HepG2 (cell line): ENCODE measurements around the gene DIO1. TPM values are rescaled to one million over a fixed set of nuclear protein-coding genes. Genes with fewer than 3 reads are reported as not detected.

Experiments
- ATAC-seq: fragments of 200-7000 bp; cut with Tn5 transposase; 3 replicates; pipeline ENCODE4 v1.9.1; 2020; ENCODE audit warnings: mild to moderate bottlenecking, moderate library complexity
- BruUV-seq: library from RNA; stranded (reverse); fragments of 400-500 nt; replicated peaks from 2 replicates; lab custom pipeline; 2021; lab: Mats Ljungman, UMichigan
- CTCF ChIA-PET: fragments of 300-600 bp; formaldehyde crosslinking; extraction: SDS; loops from one replicate; lab custom pipeline; 2021; ENCODE audit warnings: low total read pairs, inconsistent platforms, low intra/inter-chr PET ratio; lab: Yijun Ruan, JAX
- POLR2A ChIA-PET: fragments of 350-600 bp; sonication (Branson Sonifier 250); formaldehyde crosslinking; loops from one replicate; lab custom pipeline; 2020; ENCODE audit warnings: antibody characterized with exemption, inconsistent platforms; lab: Yijun Ruan, JAX
- DNase-seq: peaks from one replicate; pipeline ENCODE4 v3.0.0-alpha.2; 2015; ENCODE audit warnings: low spot score
- FAIRE-seq: peaks from 3 replicates; lab custom pipeline; 2011; peaks lifted over from hg19 to GRCh38; lab: Jason Lieb, UNC
- H2AFZ ChIP-seq: one replicate; pipeline ENCODE4 v1.6.1; 2011; ENCODE audit warnings: low read length, inconsistent platforms
- H3K27ac ChIP-seq: fragments of 300-600 bp; 3 replicates; pipeline ENCODE4 v1.8.0; 2011; ENCODE audit warnings: mixed run types, mild to moderate bottlenecking, mixed read lengths, low read length, inconsistent platforms; ENCODE audit not compliant: insufficient read depth; ENCODE audit errors: extremely low read length
- H3K27me3 ChIP-seq, 2 experiments: fragments of 200-600 bp in 1 of 2; 2 replicates in 1 of 2; 3 replicates in 1 of 2; pipeline versions ENCODE4 v1.6.0 to v1.8.0; 2011; ENCODE audit warnings: low read length in 2 of 2, mild to moderate bottlenecking in 2 of 2, moderate library complexity in 2 of 2, inconsistent platforms in 1 of 2; ENCODE audit not compliant: insufficient read depth in 2 of 2, control insufficient read depth in 1 of 2
- H3K36me3 ChIP-seq, 2 experiments: fragments of 200-600 bp in 1 of 2; replicated peaks in 1 of 2; 2 replicates in 1 of 2; 3 replicates in 1 of 2; pipeline versions ENCODE4 v1.5.1 to v1.8.0; 2011; ENCODE audit warnings: low read length in 2 of 2, inconsistent platforms in 1 of 2; ENCODE audit not compliant: insufficient read depth in 2 of 2, control insufficient read depth in 1 of 2
- H3K4me1 ChIP-seq: 2 replicates; pipeline ENCODE4 v1.5.1; 2012; ENCODE audit warnings: low read length, inconsistent platforms; ENCODE audit not compliant: insufficient read depth
- H3K4me2 ChIP-seq: 2 replicates; pipeline ENCODE4 v1.6.0; 2011; ENCODE audit warnings: low read depth, low read length, inconsistent platforms
- H3K4me3 ChIP-seq, 3 experiments: fragments of 200-600 bp in 1 of 3; sonication (generic), shearing (Covaris generic) in 1 of 3; replicated peaks in 1 of 3; 2 replicates each; pipeline ENCODE4 v1.5.1; 2011 to 2016; ENCODE audit warnings: low read length in 3 of 3, inconsistent platforms in 2 of 3, low read depth in 2 of 3, mild to moderate bottlenecking in 2 of 3, control low read depth in 1 of 3, mixed read lengths in 1 of 3; ENCODE audit not compliant: insufficient read depth in 1 of 3
- H3K79me2 ChIP-seq: one replicate; pipeline ENCODE4 v1.6.1; 2011; ENCODE audit warnings: low read length, inconsistent platforms; ENCODE audit not compliant: insufficient read depth
- H3K9ac ChIP-seq: 2 replicates; pipeline ENCODE4 v1.6.0; 2011; ENCODE audit warnings: mild to moderate bottlenecking, low read depth, low read length, inconsistent platforms; ENCODE audit not compliant: insufficient read depth
- H3K9me3 ChIP-seq: 2 replicates; pipeline ENCODE4 v1.5.1; 2012; ENCODE audit warnings: mild to moderate bottlenecking, low read length
- H4K20me1 ChIP-seq: 2 replicates; pipeline ENCODE4 v1.6.0; 2011; ENCODE audit warnings: inconsistent platforms, mild to moderate bottlenecking, low read length, moderate library complexity; ENCODE audit not compliant: insufficient read depth
- HMG20A ChIP-seq: IDR thresholded peaks from 2 replicates; pipeline ENCODE4 v1.6.1; 2016; ENCODE audit warnings: borderline replicate concordance
- MAF1 ChIP-seq: sonication (generic); formaldehyde crosslinking; IDR thresholded peaks from 2 replicates; pipeline ENCODE4 v1.5.0; 2020; ENCODE audit warnings: missing genetic modification reagents, borderline replicate concordance
- NFKBIZ ChIP-seq: IDR thresholded peaks from 2 replicates; pipeline ENCODE4 v1.6.1; 2018; ENCODE audit warnings: missing genetic modification reagents, missing compliant biosample characterization
- SAFB2 ChIP-seq: sonication (generic); formaldehyde crosslinking; IDR thresholded peaks from 2 replicates; pipeline ENCODE4 v1.5.1; 2020; ENCODE audit warnings: missing genetic modification reagents, low read depth, mild to moderate bottlenecking, borderline replicate concordance
- SIN3A ChIP-seq: IDR thresholded peaks from 2 replicates; pipeline ENCODE4 v1.6.1; 2011; ENCODE audit warnings: low read depth, mild to moderate bottlenecking, control low read depth, low read length, borderline replicate concordance
- ZBTB38 ChIP-seq: sonication (generic); formaldehyde crosslinking; IDR thresholded peaks from 2 replicates; pipeline ENCODE4 v1.5.1; 2020; ENCODE audit warnings: mild to moderate bottlenecking, missing genetic modification reagents
- ZBTB42 ChIP-seq: sonication (generic); formaldehyde crosslinking; IDR thresholded peaks from 2 replicates; pipeline ENCODE4 v1.5.0; 2020; ENCODE audit warnings: mild to moderate bottlenecking, missing genetic modification reagents
- ZKSCAN5 ChIP-seq: sonication (generic); formaldehyde crosslinking; IDR thresholded peaks from 2 replicates; pipeline ENCODE4 v1.5.1; 2020; ENCODE audit warnings: mild to moderate bottlenecking, missing genetic modification reagents
- ZNF207 ChIP-seq: fragments of 450-650 bp; IDR thresholded peaks from 2 replicates; pipeline ENCODE4 v1.6.1; 2016; ENCODE audit warnings: antibody characterized with exemption, borderline replicate concordance
- ZNF274 ChIP-seq: sonication (generic); formaldehyde crosslinking; IDR thresholded peaks from 2 replicates; pipeline ENCODE4 v1.5.1; 2020; ENCODE audit warnings: mild to moderate bottlenecking, missing genetic modification reagents
- ZNF333 ChIP-seq: sonication (generic); formaldehyde crosslinking; IDR thresholded peaks from 2 replicates; pipeline ENCODE4 v1.4.0; 2020; ENCODE audit warnings: mild to moderate bottlenecking, missing genetic modification reagents, borderline replicate concordance
- ZNF598 ChIP-seq: sonication (generic); formaldehyde crosslinking; IDR thresholded peaks from 2 replicates; pipeline ENCODE4 v1.5.1; 2020; ENCODE audit warnings: mild to moderate bottlenecking, missing genetic modification reagents, borderline replicate concordance
- ZNF713 ChIP-seq: sonication (generic); formaldehyde crosslinking; IDR thresholded peaks from 2 replicates; pipeline ENCODE4 v1.4.0; 2020; ENCODE audit warnings: mild to moderate bottlenecking, missing genetic modification reagents
- ZNF781 ChIP-seq: sonication (generic); formaldehyde crosslinking; IDR thresholded peaks from 2 replicates; pipeline ENCODE4 v1.5.1; 2020; ENCODE audit warnings: borderline replicate concordance, mild to moderate bottlenecking, missing genetic modification reagents; ENCODE audit errors: not compliant biosample characterization
- ZNF792 ChIP-seq: IDR thresholded peaks from 2 replicates; pipeline ENCODE4 v1.6.1; 2016
- ZNF816 ChIP-seq: sonication (generic); formaldehyde crosslinking; IDR thresholded peaks from 2 replicates; pipeline ENCODE4 v1.8.0; 2022; ENCODE audit warnings: missing genetic modification reagents, mild to moderate bottlenecking, borderline replicate concordance
- ZNF878 ChIP-seq: sonication (generic); formaldehyde crosslinking; IDR thresholded peaks from 2 replicates; pipeline ENCODE4 v1.8.1; 2023; ENCODE audit warnings: mild to moderate bottlenecking, missing genetic modification reagents, moderate library complexity
- WGBS: methylation state at CpG from one replicate; pipeline ENCODE4 v1.1.6; 2017; ENCODE audit warnings: low lambda C conversion rate; 5-methylcytosine and 5-hydroxymethylcytosine counted together
- in situ Hi-C: cut with HindIII; loops from 2 replicates; pipeline ENCODE4 v1.10.0; 2017; ENCODE audit warnings: low pct_unique_long_range_greater_than_20kb; ENCODE audit not compliant: extremely low pct_ligation_motif_present
- intact Hi-C: fragments of 100-400 bp; cut with micrococcal nuclease; formaldehyde crosslinking; loops from one replicate; pipeline ENCODE4 v1.10.0; 2022; ENCODE audit not compliant: unreplicated experiment
- polyA plus RNA-seq, 8 experiments: library from polyadenylated mRNA; depleted of rRNA in 3 of 8; stranded (reverse) in 7 of 8; unstranded in 1 of 8; fragments of >200 nt; fragmentation: Illumina TruSeq in 4 of 8; extraction: Trizol in 4 of 8; gene quantifications; 2 replicates each; pipeline versions ENCODE4 v1.2.1 to v1.2.3, GENCODE V29; 2011 to 2016; ENCODE audit warnings: low read depth in 4 of 8, missing spikeins in 1 of 8, mixed read lengths in 1 of 8; ENCODE audit not compliant: insufficient read depth in 1 of 8
- total RNA-seq, 5 experiments: library from RNA; depleted of rRNA; stranded (reverse); fragments of >200 nt; fragmentation: Illumina TruSeq; extraction: Trizol; gene quantifications; 2 replicates each; pipeline ENCODE4 v1.2.3, GENCODE V29; 2016; ENCODE audit warnings: low read depth in 1 of 5
- TF ChIP-seq, protein P1 (sequence below): sonication (generic); formaldehyde crosslinking; IDR thresholded peaks from 2 replicates; pipeline ENCODE4 v1.5.0; 2020; ENCODE audit warnings: mild to moderate bottlenecking, missing genetic modification reagents, borderline replicate concordance
- TF ChIP-seq, protein P2 (sequence below): sonication (generic); formaldehyde crosslinking; IDR thresholded peaks from 2 replicates; pipeline ENCODE4 v1.5.0; 2020; ENCODE audit warnings: missing genetic modification reagents
- TF ChIP-seq, protein P3 (sequence below): IDR thresholded peaks from 2 replicates; pipeline ENCODE4 v1.6.1; 2016; ENCODE audit warnings: low read depth, control low read depth

Gene DIO1
- total and polyA plus RNA-seq, 2 of the 13 experiments (the other 11 are each of a cell fraction or from before 2014, with no cell fraction given): 13.5 to 45.6 TPM

DNA sequence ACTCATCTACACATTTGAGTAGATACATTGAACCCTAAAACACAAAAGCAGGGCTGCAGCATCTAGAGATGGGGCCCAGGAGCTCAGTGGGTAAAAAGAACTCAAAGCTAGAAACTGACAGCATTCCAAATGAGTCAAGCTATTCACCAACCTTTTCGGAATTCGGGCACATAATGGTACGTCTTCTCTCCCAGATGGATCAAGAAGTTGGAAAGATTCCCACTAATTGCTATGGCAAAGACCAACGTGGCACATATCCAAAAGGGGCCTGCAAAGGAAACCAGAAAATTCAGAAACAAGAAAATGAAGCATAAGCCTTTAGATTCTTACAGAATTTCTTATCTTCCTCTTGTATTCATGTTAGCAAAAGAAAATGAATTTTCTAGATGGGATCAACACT is 22.8 kb upstream of the DIO1 start:
- in situ Hi-C loops (no loop called here), intact Hi-C loops (no loop called here)
- DNase-seq: no peak
- H2AFZ ChIP-seq: no peak overlapping the region
- H3K36me3 ChIP-seq: peaks cover 3 to 18% of the 10 kb centered on the region in 2 experiments; a peak in 3 of 5 replicates
- no peak for FAIRE-seq
- ChIA-PET CTCF (no interaction called here), POLR2A (interaction anchor here (0.7 kb wide), 1 partner anchor 48 kb away, joined by 3 read pairs; no protein-coding TSS in a partner anchor)
- H3K4me1 ChIP-seq: no peaks in the 10 kb centered on the region
- no peaks in the 10 kb centered on the region for H3K79me2 ChIP-seq
- no peaks in the 10 kb centered on the region for H4K20me1 ChIP-seq
- ATAC-seq: no peak
- no peak overlapping the region for H3K4me2 ChIP-seq
- no peak overlapping the region for H3K4me3 ChIP-seq
- BruUV-seq: no TSS peak
- H3K27ac ChIP-seq: no peak overlapping the region
- H3K27me3 ChIP-seq: no peaks in the 10 kb centered on the region
- TF ChIP-seq ZNF598 (no peak), ZKSCAN5 (CRISPR knock-in tag) (no peak), ZNF781 (CRISPR knock-in tag) (no peak), ZNF816 (CRISPR knock-in tag) (no peak), ZNF207 (no peak), ZNF713 (CRISPR knock-in tag) (no peak), SIN3A (no peak), ZBTB42 (CRISPR knock-in tag) (no peak), NFKBIZ (CRISPR knock-in tag) (no peak), HMG20A (CRISPR knock-in tag) (no peak), ZNF878 (CRISPR knock-in tag) (no peak), ZBTB38 (CRISPR knock-in tag) (no peak), ZNF274 (no peak), ZNF792 (CRISPR knock-in tag) (no peak), SAFB2 (CRISPR knock-in tag) (no peak), MAF1 (no peak), ZNF333 (CRISPR knock-in tag) (no peak)
- TF ChIP-seq, protein P1, sequence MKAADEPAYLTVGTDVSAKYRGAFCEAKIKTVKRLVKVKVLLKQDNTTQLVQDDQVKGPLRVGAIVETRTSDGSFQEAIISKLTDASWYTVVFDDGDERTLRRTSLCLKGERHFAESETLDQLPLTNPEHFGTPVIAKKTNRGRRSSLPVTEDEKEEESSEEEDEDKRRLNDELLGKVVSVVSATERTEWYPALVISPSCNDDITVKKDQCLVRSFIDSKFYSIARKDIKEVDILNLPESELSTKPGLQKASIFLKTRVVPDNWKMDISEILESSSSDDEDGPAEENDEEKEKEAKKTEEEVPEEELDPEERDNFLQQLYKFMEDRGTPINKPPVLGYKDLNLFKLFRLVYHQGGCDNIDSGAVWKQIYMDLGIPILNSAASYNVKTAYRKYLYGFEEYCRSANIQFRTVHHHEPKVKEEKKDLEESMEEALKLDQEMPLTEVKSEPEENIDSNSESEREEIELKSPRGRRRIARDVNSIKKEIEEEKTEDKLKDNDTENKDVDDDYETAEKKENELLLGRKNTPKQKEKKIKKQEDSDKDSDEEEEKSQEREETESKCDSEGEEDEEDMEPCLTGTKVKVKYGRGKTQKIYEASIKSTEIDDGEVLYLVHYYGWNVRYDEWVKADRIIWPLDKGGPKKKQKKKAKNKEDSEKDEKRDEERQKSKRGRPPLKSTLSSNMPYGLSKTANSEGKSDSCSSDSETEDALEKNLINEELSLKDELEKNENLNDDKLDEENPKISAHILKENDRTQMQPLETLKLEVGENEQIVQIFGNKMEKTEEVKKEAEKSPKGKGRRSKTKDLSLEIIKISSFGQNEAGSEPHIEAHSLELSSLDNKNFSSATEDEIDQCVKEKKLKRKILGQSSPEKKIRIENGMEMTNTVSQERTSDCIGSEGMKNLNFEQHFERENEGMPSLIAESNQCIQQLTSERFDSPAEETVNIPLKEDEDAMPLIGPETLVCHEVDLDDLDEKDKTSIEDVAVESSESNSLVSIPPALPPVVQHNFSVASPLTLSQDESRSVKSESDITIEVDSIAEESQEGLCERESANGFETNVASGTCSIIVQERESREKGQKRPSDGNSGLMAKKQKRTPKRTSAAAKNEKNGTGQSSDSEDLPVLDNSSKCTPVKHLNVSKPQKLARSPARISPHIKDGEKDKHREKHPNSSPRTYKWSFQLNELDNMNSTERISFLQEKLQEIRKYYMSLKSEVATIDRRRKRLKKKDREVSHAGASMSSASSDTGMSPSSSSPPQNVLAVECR (CRISPR knock-in tag): no peak
- TF ChIP-seq, protein P2, sequence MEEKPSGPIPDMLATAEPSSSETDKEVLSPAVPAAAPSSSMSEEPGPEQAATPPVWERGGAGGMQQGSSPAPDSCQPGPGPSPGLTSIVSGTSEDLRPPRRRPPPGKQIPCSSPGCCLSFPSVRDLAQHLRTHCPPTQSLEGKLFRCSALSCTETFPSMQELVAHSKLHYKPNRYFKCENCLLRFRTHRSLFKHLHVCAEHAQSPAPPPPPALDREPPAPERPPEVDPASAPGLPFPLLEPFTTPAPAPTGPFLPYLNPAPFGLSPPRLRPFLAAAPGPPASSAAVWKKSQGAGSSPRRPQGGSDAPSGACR (CRISPR knock-in tag): no peak
- TF ChIP-seq, protein P3, sequence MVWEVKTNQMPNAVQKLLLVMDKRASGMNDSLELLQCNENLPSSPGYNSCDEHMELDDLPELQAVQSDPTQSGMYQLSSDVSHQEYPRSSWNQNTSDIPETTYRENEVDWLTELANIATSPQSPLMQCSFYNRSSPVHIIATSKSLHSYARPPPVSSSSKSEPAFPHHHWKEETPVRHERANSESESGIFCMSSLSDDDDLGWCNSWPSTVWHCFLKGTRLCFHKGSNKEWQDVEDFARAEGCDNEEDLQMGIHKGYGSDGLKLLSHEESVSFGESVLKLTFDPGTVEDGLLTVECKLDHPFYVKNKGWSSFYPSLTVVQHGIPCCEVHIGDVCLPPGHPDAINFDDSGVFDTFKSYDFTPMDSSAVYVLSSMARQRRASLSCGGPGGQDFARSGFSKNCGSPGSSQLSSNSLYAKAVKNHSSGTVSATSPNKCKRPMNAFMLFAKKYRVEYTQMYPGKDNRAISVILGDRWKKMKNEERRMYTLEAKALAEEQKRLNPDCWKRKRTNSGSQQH (CRISPR knock-in tag): no peak
- TF ChIP-seq, all 625 proteins: peak for 0
- Histone ChIP-seq H3K9me3 (no peaks in the 10 kb centered on the region), H3K9ac (no peak overlapping the region)
- 96% methylated on average over 4 of the region's 4 CpGs for WGBS
